ENCODE data around the gene BICRAL. TPM values are rescaled to one million over a fixed set of nuclear protein-coding genes. Genes with fewer than 3 reads are reported as not detected.

Gene BICRAL
- total RNA-seq, 1 donor: 9.4 TPM

DNA sequence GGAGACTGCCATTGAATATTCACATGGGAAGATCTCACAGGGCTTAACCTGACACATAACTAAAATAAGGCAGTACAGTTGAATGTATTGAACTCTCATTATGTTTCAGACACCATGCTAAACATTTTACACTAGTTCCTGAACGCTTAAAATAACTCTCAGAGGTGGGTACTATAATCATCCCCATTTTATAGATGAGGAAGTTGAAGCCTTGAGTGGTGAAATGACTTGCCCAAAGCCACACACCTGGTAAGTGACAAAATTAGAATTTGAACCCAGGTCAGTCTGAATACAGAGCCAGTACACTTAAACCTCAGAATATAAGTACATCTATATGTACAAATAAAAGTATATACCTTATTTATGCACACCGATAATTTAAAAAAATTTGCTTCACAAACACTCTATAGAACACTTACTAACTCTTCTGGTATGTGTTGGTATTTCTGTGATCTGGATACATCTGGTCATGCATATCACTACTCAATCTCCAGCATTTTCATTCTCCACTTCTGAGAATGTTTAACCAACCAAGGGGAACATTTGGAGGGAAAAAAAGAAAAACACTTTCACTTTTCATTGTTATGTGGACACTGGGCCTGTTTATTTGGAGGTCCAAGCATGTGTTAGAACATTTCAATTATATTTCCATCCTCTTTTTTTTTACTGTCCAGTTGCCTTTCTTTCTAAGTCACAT lies 4.6 kb upstream of the BICRAL start:
- Histone ChIP-seq H4K20me1 (ENCODE audit: insufficient read depth, low read length) (no peaks in the 10 kb centered on the region), H2AFZ (ENCODE audit: low read length) (no peak overlapping the region), H3K9me3 (ENCODE audit: low read depth, low read length) (no peaks in the 10 kb centered on the region), H3K27me3 (ENCODE audit: insufficient read depth, low read length) (no peaks in the 10 kb centered on the region), H3K4me2 (ENCODE audit: insufficient read depth, low read length) (peak overlapping the region; percentile 53), H3K36me3 (ENCODE audit: insufficient read depth, low read length) (no peaks in the 10 kb centered on the region), H3K79me2 (ENCODE audit: insufficient read depth, low read length) (no peaks in the 10 kb centered on the region), H3K4me3 (ENCODE audit: insufficient read depth, low read length) (no peak overlapping the region), H3K4me1 (ENCODE audit: insufficient read depth, low read length) (peaks cover 9% of the 10 kb centered on the region), H3K27ac (ENCODE audit: low read depth, low read length) (no peak overlapping the region)
- peak; percentile 71 for DNase-seq (ENCODE audit: insufficient read length, low spot score, missing footprints)
- TF ChIP-seq, protein P1, sequence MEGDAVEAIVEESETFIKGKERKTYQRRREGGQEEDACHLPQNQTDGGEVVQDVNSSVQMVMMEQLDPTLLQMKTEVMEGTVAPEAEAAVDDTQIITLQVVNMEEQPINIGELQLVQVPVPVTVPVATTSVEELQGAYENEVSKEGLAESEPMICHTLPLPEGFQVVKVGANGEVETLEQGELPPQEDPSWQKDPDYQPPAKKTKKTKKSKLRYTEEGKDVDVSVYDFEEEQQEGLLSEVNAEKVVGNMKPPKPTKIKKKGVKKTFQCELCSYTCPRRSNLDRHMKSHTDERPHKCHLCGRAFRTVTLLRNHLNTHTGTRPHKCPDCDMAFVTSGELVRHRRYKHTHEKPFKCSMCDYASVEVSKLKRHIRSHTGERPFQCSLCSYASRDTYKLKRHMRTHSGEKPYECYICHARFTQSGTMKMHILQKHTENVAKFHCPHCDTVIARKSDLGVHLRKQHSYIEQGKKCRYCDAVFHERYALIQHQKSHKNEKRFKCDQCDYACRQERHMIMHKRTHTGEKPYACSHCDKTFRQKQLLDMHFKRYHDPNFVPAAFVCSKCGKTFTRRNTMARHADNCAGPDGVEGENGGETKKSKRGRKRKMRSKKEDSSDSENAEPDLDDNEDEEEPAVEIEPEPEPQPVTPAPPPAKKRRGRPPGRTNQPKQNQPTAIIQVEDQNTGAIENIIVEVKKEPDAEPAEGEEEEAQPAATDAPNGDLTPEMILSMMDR (IDR thresholded peaks at IDR 0.05; ENCODE audit: extremely low read depth, low read depth, low read length): no peak

DNA sequence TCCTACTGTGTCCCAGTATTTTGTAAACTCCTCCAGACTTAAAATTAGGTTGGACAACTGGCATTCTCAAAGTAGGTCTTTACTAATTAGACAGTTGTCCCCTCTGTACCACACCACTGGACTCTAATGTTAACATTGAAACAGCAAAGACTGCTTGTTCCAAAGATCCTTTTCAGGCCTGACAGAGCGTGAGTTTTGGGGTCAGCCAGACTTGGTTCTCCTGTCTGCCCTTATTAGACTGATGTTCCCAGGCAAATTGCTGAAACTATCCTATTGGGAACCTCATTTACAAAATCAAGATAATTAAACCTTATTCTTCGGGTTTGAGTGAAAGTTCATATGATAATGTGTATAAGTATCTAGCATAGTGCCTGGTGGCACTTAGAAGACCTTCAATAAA lies 3.7 kb upstream of the BICRAL start:
- DNase-seq (ENCODE audit: insufficient read length, low spot score, missing footprints): no peak
- TF ChIP-seq, protein P1 (IDR thresholded peaks at IDR 0.05; ENCODE audit: extremely low read depth, low read depth, low read length): no peak
- no peaks in the 10 kb centered on the region for H3K27me3 ChIP-seq (ENCODE audit: insufficient read depth, low read length)
- no peaks in the 10 kb centered on the region for H3K9me3 ChIP-seq (ENCODE audit: low read depth, low read length)
- H3K27ac ChIP-seq (ENCODE audit: low read depth, low read length): no peak overlapping the region
- H4K20me1 ChIP-seq (ENCODE audit: insufficient read depth, low read length): no peaks in the 10 kb centered on the region
- peaks cover 3% of the 10 kb centered on the region for H3K79me2 ChIP-seq (ENCODE audit: insufficient read depth, low read length)
- peaks cover 9% of the 10 kb centered on the region for H3K4me1 ChIP-seq (ENCODE audit: insufficient read depth, low read length)
- no peak overlapping the region for H3K4me2 ChIP-seq (ENCODE audit: insufficient read depth, low read length)
- no peaks in the 10 kb centered on the region for H3K36me3 ChIP-seq (ENCODE audit: insufficient read depth, low read length)
- H3K4me3 ChIP-seq (ENCODE audit: insufficient read depth, low read length): no peak overlapping the region
- no peak overlapping the region for H2AFZ ChIP-seq (ENCODE audit: low read length)

DNA sequence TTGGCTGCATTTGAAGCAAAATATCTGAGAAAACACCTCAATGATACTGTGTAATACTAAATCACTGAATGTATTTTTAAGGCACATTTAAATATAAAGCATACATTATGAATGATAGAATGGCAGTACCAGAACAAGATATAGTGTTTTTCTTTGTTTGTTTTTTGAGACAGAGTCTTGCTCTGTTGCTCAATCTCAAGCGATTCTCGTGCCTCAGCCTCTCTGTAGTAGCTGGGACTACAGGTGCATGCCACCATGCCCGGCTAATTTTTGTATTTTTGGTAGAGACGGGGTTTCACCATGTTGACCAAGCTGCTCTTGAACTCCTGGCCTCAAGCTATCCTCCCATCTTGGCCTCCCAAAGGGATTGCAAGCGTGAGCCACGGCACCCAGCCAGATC lies 2.3 kb upstream of the BICRAL start:
- TF ChIP-seq, protein P1 (IDR thresholded peaks at IDR 0.05; ENCODE audit: extremely low read depth, low read depth, low read length): no peak
- no peaks in the 10 kb centered on the region for H3K9me3 ChIP-seq (ENCODE audit: low read depth, low read length)
- DNase-seq (ENCODE audit: insufficient read length, low spot score, missing footprints): no peak
- no peak overlapping the region for H3K4me3 ChIP-seq (ENCODE audit: insufficient read depth, low read length)
- H2AFZ ChIP-seq (ENCODE audit: low read length): no peak overlapping the region
- H3K27me3 ChIP-seq (ENCODE audit: insufficient read depth, low read length): no peaks in the 10 kb centered on the region
- H3K36me3 ChIP-seq (ENCODE audit: insufficient read depth, low read length): no peaks in the 10 kb centered on the region
- H3K27ac ChIP-seq (ENCODE audit: low read depth, low read length): no peak overlapping the region
- no peaks in the 10 kb centered on the region for H4K20me1 ChIP-seq (ENCODE audit: insufficient read depth, low read length)
- H3K4me2 ChIP-seq (ENCODE audit: insufficient read depth, low read length): no peak overlapping the region
- H3K79me2 ChIP-seq (ENCODE audit: insufficient read depth, low read length): peaks cover 17% of the 10 kb centered on the region
- H3K4me1 ChIP-seq (ENCODE audit: insufficient read depth, low read length): peaks cover 13% of the 10 kb centered on the region

DNA sequence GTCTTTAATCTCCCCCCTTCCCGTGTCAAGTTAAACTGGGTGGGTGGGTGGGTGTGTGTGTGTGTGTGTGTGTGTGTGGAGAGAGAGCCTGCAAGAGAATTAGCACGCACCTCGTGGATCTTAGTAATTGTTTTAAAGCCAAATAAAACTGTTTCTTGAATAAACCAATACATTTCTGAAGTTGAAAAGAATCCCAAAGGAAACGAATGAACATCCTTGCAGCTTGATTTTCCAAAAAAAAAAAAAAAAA lies 381 bp upstream of the BICRAL start:
- Histone ChIP-seq H3K79me2 (ENCODE audit: insufficient read depth, low read length) (peaks cover 37% of the 10 kb centered on the region), H3K4me1 (ENCODE audit: insufficient read depth, low read length) (peaks cover 24% of the 10 kb centered on the region), H3K4me2 (ENCODE audit: insufficient read depth, low read length) (peak overlapping the region; percentile 51), H3K4me3 (ENCODE audit: insufficient read depth, low read length) (peak overlapping the region; percentile 96), H3K36me3 (ENCODE audit: insufficient read depth, low read length) (no peaks in the 10 kb centered on the region), H3K27me3 (ENCODE audit: insufficient read depth, low read length) (no peaks in the 10 kb centered on the region), H3K27ac (ENCODE audit: low read depth, low read length) (peak overlapping the region; percentile 44), H4K20me1 (ENCODE audit: insufficient read depth, low read length) (peaks cover under 1% of the 10 kb centered on the region), H2AFZ (ENCODE audit: low read length) (no peak overlapping the region), H3K9me3 (ENCODE audit: low read depth, low read length) (no peaks in the 10 kb centered on the region)
- DNase-seq (ENCODE audit: insufficient read length, low spot score, missing footprints): no peak
- TF ChIP-seq, protein P1 (IDR thresholded peaks at IDR 0.05; ENCODE audit: extremely low read depth, low read depth, low read length): no peak
